MM.1S (cell line): ENCODE measurements around the gene POLR2C.

Experiments
- DNase-seq: peaks from one replicate; pipeline ENCODE4 v3.0.0-alpha.2; 2015
- H2AFZ ChIP-seq: fragments of 300-600 bp; sonication (generic); 2 replicates; pipeline ENCODE4 v1.6.0; 2016; ENCODE audit warnings: antibody characterized with exemption, low read length
- H3F3A ChIP-seq: fragments of 300-600 bp; sonication (generic); 2 replicates; pipeline ENCODE4 v1.6.1; 2016; ENCODE audit warnings: mild to moderate bottlenecking, antibody characterized with exemption, low read length, moderate library complexity, mixed read lengths; ENCODE audit not compliant: insufficient read depth
- H3K27ac ChIP-seq: fragments of 300-600 bp; sonication (generic); 2 replicates; pipeline ENCODE4 v1.5.1; 2016; ENCODE audit warnings: mild to moderate bottlenecking, low read length
- H3K27me3 ChIP-seq: fragments of 300-600 bp; sonication (generic); replicated peaks from 2 replicates; pipeline ENCODE4 v1.6.0; 2016; ENCODE audit warnings: low read length; ENCODE audit not compliant: insufficient read depth
- H3K36me3 ChIP-seq: fragments of 300-600 bp; sonication (generic); replicated peaks from 2 replicates; pipeline ENCODE4 v1.6.1; 2016; ENCODE audit warnings: mild to moderate bottlenecking, low read length, mixed read lengths; ENCODE audit not compliant: insufficient read depth
- H3K4me1 ChIP-seq: fragments of 300-600 bp; sonication (generic); 2 replicates; pipeline ENCODE4 v1.6.1; 2016; ENCODE audit warnings: low read length, mixed read lengths
- H3K4me2 ChIP-seq: fragments of 300-600 bp; sonication (generic); 2 replicates; pipeline ENCODE4 v1.6.0; 2016; ENCODE audit warnings: low read depth, low read length
- H3K4me3 ChIP-seq: fragments of 300-600 bp; sonication (generic); 2 replicates; pipeline ENCODE4 v1.5.1; 2016; ENCODE audit warnings: low read length, mixed read lengths
- H3K79me2 ChIP-seq: fragments of 300-600 bp; sonication (generic); 2 replicates; pipeline ENCODE4 v1.6.1; 2016; ENCODE audit warnings: mixed run types, low read length, mixed read lengths
- H3K9ac ChIP-seq: fragments of 300-600 bp; sonication (generic); 2 replicates; pipeline ENCODE4 v1.6.1; 2016; ENCODE audit warnings: low read length, mixed read lengths
- H3K9me2 ChIP-seq: fragments of 300-600 bp; sonication (generic); replicated peaks from 2 replicates; pipeline ENCODE4 v1.6.1; 2016; ENCODE audit warnings: mild to moderate bottlenecking, low read length, mixed read lengths; ENCODE audit not compliant: insufficient read depth
- H3K9me3 ChIP-seq: fragments of 300-600 bp; sonication (generic); replicated peaks from 2 replicates; pipeline ENCODE4 v1.6.1; 2016; ENCODE audit warnings: mild to moderate bottlenecking, low read length, mixed read lengths; ENCODE audit not compliant: insufficient read depth
- H4K20me1 ChIP-seq: fragments of 300-600 bp; sonication (generic); 2 replicates; pipeline ENCODE4 v1.6.1; 2016; ENCODE audit warnings: mild to moderate bottlenecking, low read length, moderate library complexity, mixed read lengths; ENCODE audit not compliant: insufficient read depth
- EZH2 ChIP-seq: fragments of 300-600 bp; sonication (generic); optimal IDR thresholded peaks from 2 replicates; pipeline ENCODE3; 2017; ENCODE audit warnings: low read depth, mild to moderate bottlenecking, antibody characterized with exemption, low read length, mixed read lengths
- EZH2phosphoT487 ChIP-seq: fragments of 300-600 bp; sonication (generic); IDR thresholded peaks from 2 replicates; pipeline ENCODE4 v1.6.1; 2018; ENCODE audit warnings: antibody characterized with exemption, low read length
- TF ChIP-seq, protein P1 (sequence below): fragments of 300-600 bp; sonication (generic); IDR thresholded peaks from 2 replicates; pipeline ENCODE4 v1.5.1; 2016; ENCODE audit warnings: antibody characterized with exemption, low read length, mixed read lengths

The POLR2C gene

DNA sequence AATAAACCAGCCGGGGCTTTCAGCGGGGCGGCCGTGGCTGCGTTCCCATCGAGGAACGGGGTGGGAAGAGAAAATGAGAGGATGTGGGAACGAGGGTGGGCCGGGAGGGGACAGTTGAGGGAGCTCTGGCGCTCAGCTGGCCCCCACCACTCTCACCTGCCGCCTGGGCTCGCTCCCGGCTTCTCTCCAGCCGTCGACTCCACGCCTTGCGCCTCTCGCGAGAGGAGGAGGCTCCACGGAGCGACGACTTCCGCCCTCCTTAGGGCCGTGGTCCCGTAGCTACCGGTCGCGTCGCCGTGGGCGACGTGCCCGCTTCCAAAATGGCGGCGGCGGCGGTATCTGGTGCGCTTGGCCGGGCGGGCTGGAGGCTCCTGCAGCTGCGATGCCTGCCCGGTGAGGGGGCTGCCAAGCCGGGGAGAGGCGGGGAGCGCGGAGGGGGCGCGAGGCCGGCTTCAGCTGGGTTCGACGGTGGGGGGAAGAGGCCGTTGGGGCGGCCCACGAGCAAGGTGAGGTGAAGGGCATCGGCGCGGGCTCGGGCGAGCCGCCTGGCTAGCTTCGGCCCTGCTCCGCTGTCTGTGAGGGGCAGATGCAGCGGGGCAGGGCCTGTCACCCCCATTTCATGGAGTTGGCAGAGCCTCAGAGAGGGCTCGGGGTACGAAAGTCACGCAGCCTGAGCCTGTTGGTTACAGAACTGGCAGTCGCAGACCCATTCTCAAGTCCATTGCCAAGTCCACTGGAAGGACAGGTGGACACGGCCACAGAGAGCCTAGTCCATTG is 15.1 kb upstream of the POLR2C start, which contains the start of the genes CIAPIN1 and COQ9:
TSS of gene CIAPIN1 (minus strand) at position 200 of the 777 bp plus-strand sequence. CDS start 6,457 bp downstream, outside the sequence.
TSS of gene COQ9 (plus strand) at position 294 of the 777 bp plus-strand sequence. CDS start at position 321, 27 bp downstream.
- H3K9ac ChIP-seq, result peak within 1 kb of the TSS; percentile 99
- H3K27ac ChIP-seq, result peak within 1 kb of the TSS; percentile 64
- peak within 1 kb of the TSS; percentile 95 for H3K4me3 ChIP-seq
- peaks cover 8% of the 10 kb centered on the region; the same call in 1 of the 2 replicates for H3K4me1 ChIP-seq
- TF ChIP-seq, protein P1, sequence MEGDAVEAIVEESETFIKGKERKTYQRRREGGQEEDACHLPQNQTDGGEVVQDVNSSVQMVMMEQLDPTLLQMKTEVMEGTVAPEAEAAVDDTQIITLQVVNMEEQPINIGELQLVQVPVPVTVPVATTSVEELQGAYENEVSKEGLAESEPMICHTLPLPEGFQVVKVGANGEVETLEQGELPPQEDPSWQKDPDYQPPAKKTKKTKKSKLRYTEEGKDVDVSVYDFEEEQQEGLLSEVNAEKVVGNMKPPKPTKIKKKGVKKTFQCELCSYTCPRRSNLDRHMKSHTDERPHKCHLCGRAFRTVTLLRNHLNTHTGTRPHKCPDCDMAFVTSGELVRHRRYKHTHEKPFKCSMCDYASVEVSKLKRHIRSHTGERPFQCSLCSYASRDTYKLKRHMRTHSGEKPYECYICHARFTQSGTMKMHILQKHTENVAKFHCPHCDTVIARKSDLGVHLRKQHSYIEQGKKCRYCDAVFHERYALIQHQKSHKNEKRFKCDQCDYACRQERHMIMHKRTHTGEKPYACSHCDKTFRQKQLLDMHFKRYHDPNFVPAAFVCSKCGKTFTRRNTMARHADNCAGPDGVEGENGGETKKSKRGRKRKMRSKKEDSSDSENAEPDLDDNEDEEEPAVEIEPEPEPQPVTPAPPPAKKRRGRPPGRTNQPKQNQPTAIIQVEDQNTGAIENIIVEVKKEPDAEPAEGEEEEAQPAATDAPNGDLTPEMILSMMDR, result no peak
- TF ChIP-seq EZH2phosphoT487 (no peak), EZH2 (no peak)
- peak within 1 kb of the TSS; percentile 92 for H2AFZ ChIP-seq
- peaks cover 69% of the 10 kb centered on the region for H3K79me2 ChIP-seq
- H3K27me3 ChIP-seq, result no peaks in the 10 kb centered on the region
- no peaks in the 10 kb centered on the region for H3F3A ChIP-seq
- no peaks in the 10 kb centered on the region for H3K9me2 ChIP-seq
- H3K4me2 ChIP-seq, result peak within 1 kb of the TSS; percentile 93
- H3K36me3 ChIP-seq, result 0 out of 2 replicates have a peak, but pooled peaks cover 4% of the 10 kb centered on the region
- DNase-seq, result peak; percentile 95
- H4K20me1 ChIP-seq, result no peaks in the 10 kb centered on the region
- H3K9me3 ChIP-seq, result no peaks in the 10 kb centered on the region

GRCh38 chr16:57452021-57452420 is 10.5 kb upstream of the POLR2C start:
- no peak overlapping the region for H3K27ac ChIP-seq
- no peaks in the 10 kb centered on the region for H3K27me3 ChIP-seq
- H3K9me2 ChIP-seq, result no peaks in the 10 kb centered on the region
- no peak overlapping the region for H3K4me3 ChIP-seq
- H2AFZ ChIP-seq, result no peak overlapping the region
- no peak overlapping the region for H3K9ac ChIP-seq
- H4K20me1 ChIP-seq, result no peaks in the 10 kb centered on the region
- no peak overlapping the region for H3K4me2 ChIP-seq
- peaks cover 25% of the 10 kb centered on the region for H3K79me2 ChIP-seq
- TF ChIP-seq EZH2phosphoT487 (no peak), EZH2 (no peak)
- TF ChIP-seq, protein P1, result no peak
- no peak for DNase-seq
- no peaks in the 10 kb centered on the region for H3K9me3 ChIP-seq
- H3F3A ChIP-seq, result no peaks in the 10 kb centered on the region
- H3K4me1 ChIP-seq, result peaks cover 3% of the 10 kb centered on the region; the same call in 1 of the 2 replicates
- peaks cover 12% of the 10 kb centered on the region; the same call in 1 of the 2 replicates for H3K36me3 ChIP-seq

GRCh38 chr16:57462978-57463362 is 491 bp downstream of the POLR2C start:
- Histone ChIP-seq H3K27me3 (no peaks in the 10 kb centered on the region), H3K27ac (no peak overlapping the region), H3K36me3 (peaks cover 7% of the 10 kb centered on the region; the same call in 1 of the 2 replicates), H3K4me3 (peak overlapping the region; percentile 97), H3F3A (peaks cover 9% of the 10 kb centered on the region; the same call in 1 of the 2 replicates), H4K20me1 (no peaks in the 10 kb centered on the region), H3K9ac (peak overlapping the region; percentile 74), H3K4me1 (peaks cover 5% of the 10 kb centered on the region), H3K79me2 (peaks cover 25% of the 10 kb centered on the region), H3K9me3 (no peaks in the 10 kb centered on the region), H3K9me2 (no peaks in the 10 kb centered on the region), H2AFZ (no peak overlapping the region), H3K4me2 (peak overlapping the region; percentile 97)
- no peak for DNase-seq
- TF ChIP-seq EZH2phosphoT487, result no peak
- TF ChIP-seq, protein P1, result no peak
- no peak for TF ChIP-seq EZH2
